Measurements from ENCODE around the gene OGDH.

Gene OGDH

GRCh38 chr7:44752822-44753221 lies 146.4 kb downstream of the OGDH start:
- no peak overlapping the region for H3K4me3 Mint-ChIP-seq
- peaks cover 29% of the 10 kb centered on the region for H3K4me1 Mint-ChIP-seq
- no peak for TF ChIP-seq CTCF (IDR thresholded peaks at IDR 0.05)
- H3K27me3 Mint-ChIP-seq (ENCODE audit: low read depth, poor library complexity), result peaks cover 2% of the 10 kb centered on the region
- H3K27ac Mint-ChIP-seq, result no peak overlapping the region
- DNase-seq, result no peak
- peaks cover 10% of the 10 kb centered on the region for H3K36me3 Mint-ChIP-seq (ENCODE audit: low read depth)
- H3K9me3 Mint-ChIP-seq, result no peaks in the 10 kb centered on the region

GRCh38 chr7:44754802-44755697 lies 148.6 kb downstream of the OGDH start:
- Mint-ChIP-seq H3K4me3 (no peak overlapping the region), H3K27ac (no peak overlapping the region), H3K4me1 (peaks cover 19% of the 10 kb centered on the region), H3K27me3 (ENCODE audit: low read depth, poor library complexity) (peaks cover 3% of the 10 kb centered on the region), H3K36me3 (ENCODE audit: low read depth) (peaks cover 11% of the 10 kb centered on the region), H3K9me3 (no peaks in the 10 kb centered on the region)
- no peak for TF ChIP-seq CTCF (IDR thresholded peaks at IDR 0.05)
- no peak for DNase-seq

- H3K9me3 Mint-ChIP-seq, result no peaks in the 10 kb centered on the region
- peaks cover 10% of the 10 kb centered on the region for H3K4me1 Mint-ChIP-seq
- DNase-seq, result no peak
- peaks cover 11% of the 10 kb centered on the region for H3K36me3 Mint-ChIP-seq (ENCODE audit: low read depth)
- TF ChIP-seq CTCF (IDR thresholded peaks at IDR 0.05), result no peak
- no peak overlapping the region for H3K27ac Mint-ChIP-seq
- H3K4me3 Mint-ChIP-seq, result no peak overlapping the region
- peaks cover 3% of the 10 kb centered on the region for H3K27me3 Mint-ChIP-seq (ENCODE audit: low read depth, poor library complexity)
Observed at GRCh38 chr7:44755698-44756627, 149.5 kb downstream of the OGDH start.

- H3K4me3 Mint-ChIP-seq, result no peak overlapping the region
- no peak overlapping the region for H3K27ac Mint-ChIP-seq
- peaks cover 3% of the 10 kb centered on the region for H3K27me3 Mint-ChIP-seq (ENCODE audit: low read depth, poor library complexity)
- peaks cover 11% of the 10 kb centered on the region for H3K36me3 Mint-ChIP-seq (ENCODE audit: low read depth)
- DNase-seq, result no peak
- TF ChIP-seq CTCF (IDR thresholded peaks at IDR 0.05), result no peak
- peaks cover 4% of the 10 kb centered on the region for H3K4me1 Mint-ChIP-seq
- no peaks in the 10 kb centered on the region for H3K9me3 Mint-ChIP-seq
Observed at GRCh38 chr7:44756904-44757303, 150.5 kb downstream of the OGDH start.

GRCh38 chr7:44757311-44757710 lies 150.9 kb downstream of the OGDH start:
- peaks cover 3% of the 10 kb centered on the region for H3K27me3 Mint-ChIP-seq (ENCODE audit: low read depth, poor library complexity)
- DNase-seq, result no peak

More at GRCh38 chr7:44757311-44757710, 150.9 kb downstream of the OGDH start:
- Mint-ChIP-seq H3K9me3 (no peaks in the 10 kb centered on the region), H3K36me3 (ENCODE audit: low read depth) (peaks cover 12% of the 10 kb centered on the region), H3K4me1 (peaks cover 3% of the 10 kb centered on the region), H3K27ac (no peak overlapping the region), H3K4me3 (no peak overlapping the region)
- no peak for TF ChIP-seq CTCF (IDR thresholded peaks at IDR 0.05)

Data from nephron progenitor cell (in vitro differentiated cells).